Neural cell (in vitro differentiated cells): ENCODE data around the gene VPS37C.

ENCODE experiments used
- EP300 ChIP-seq: fragments of 450-650 bp; conservative IDR thresholded peaks from 2 replicates; pipeline ENCODE4 v1.6.1; 2014; ENCODE audit warnings: antibody characterized with exemption, mild to moderate bottlenecking, moderate library complexity; ENCODE audit not compliant: poor library complexity, severe bottlenecking
- EZH2 ChIP-seq: fragments of 200-600, 300-800 bp; shearing (Covaris generic), sonication (generic); IDR thresholded peaks from 2 replicates; pipeline ENCODE4 v1.6.1; 2014; ENCODE audit warnings: antibody characterized with exemption, low read length, borderline replicate concordance, mild to moderate bottlenecking; ENCODE audit not compliant: insufficient read depth, poor library complexity, severe bottlenecking
- MXI1 ChIP-seq: fragments of 450-650 bp; conservative IDR thresholded peaks from 2 replicates; pipeline ENCODE4 v1.6.1; 2014; ENCODE audit warnings: antibody characterized with exemption, mild to moderate bottlenecking; ENCODE audit not compliant: poor library complexity, severe bottlenecking
- POLR2AphosphoS5 ChIP-seq: IDR thresholded peaks from 2 replicates; pipeline ENCODE4 v1.6.1; 2012
- RAD21 ChIP-seq: fragments of 450-650 bp; conservative IDR thresholded peaks from 2 replicates; pipeline ENCODE4 v1.6.1; 2014; ENCODE audit warnings: antibody characterized with exemption, mild to moderate bottlenecking, moderate library complexity
- TAF1 ChIP-seq: IDR thresholded peaks from 2 replicates; pipeline ENCODE4 v1.6.1; 2012; ENCODE audit warnings: low read depth
- TF ChIP-seq, protein P1 (sequence below): fragments of 450-650 bp; IDR thresholded peaks from 2 replicates; pipeline ENCODE4 v1.5.1; 2014; ENCODE audit warnings: antibody characterized with exemption, mild to moderate bottlenecking, moderate library complexity; ENCODE audit not compliant: poor library complexity, severe bottlenecking
- TF ChIP-seq, protein P2 (sequence below): IDR thresholded peaks from 2 replicates; pipeline ENCODE4 v1.6.1; 2012; ENCODE audit warnings: borderline replicate concordance

DNA sequence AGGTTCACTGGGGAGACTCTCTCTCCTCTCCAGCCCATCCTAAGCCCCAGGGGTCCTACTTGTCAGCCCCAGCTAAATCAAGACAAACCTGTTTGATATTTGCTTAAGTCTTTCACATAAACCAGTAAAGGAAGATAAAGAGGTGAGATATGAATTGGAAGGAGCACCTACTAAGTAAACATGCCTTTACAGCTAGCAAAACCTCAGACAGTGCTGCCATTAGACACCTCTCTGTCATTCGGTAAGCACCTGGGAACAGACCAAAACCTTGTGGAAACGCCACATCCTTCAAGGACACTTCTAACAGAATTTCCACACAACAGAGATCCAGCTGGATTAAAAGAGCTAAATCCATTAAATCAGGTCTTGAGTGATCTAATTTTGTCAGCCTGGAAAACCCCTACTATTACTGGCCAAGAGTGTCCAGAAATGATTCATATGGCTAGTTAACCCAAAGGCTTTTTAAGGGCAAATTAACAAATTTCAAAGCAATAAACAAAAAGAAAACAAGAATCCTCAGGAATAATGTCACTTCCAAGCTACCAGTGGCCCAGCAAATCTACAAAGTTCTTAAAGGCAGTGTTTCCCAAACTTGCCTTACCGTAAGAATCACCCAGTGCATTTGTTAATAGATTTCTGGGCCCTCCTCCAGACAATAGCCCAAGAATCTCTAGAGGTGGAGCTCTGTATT, 2.4 kb downstream of the VPS37C start:
- TF ChIP-seq EP300 (no peak), EZH2 (no peak), RAD21 (no peak), POLR2AphosphoS5 (no peak), TAF1 (no peak), MXI1 (no peak)
- TF ChIP-seq, protein P1, sequence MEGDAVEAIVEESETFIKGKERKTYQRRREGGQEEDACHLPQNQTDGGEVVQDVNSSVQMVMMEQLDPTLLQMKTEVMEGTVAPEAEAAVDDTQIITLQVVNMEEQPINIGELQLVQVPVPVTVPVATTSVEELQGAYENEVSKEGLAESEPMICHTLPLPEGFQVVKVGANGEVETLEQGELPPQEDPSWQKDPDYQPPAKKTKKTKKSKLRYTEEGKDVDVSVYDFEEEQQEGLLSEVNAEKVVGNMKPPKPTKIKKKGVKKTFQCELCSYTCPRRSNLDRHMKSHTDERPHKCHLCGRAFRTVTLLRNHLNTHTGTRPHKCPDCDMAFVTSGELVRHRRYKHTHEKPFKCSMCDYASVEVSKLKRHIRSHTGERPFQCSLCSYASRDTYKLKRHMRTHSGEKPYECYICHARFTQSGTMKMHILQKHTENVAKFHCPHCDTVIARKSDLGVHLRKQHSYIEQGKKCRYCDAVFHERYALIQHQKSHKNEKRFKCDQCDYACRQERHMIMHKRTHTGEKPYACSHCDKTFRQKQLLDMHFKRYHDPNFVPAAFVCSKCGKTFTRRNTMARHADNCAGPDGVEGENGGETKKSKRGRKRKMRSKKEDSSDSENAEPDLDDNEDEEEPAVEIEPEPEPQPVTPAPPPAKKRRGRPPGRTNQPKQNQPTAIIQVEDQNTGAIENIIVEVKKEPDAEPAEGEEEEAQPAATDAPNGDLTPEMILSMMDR = no peak
- TF ChIP-seq, protein P2, sequence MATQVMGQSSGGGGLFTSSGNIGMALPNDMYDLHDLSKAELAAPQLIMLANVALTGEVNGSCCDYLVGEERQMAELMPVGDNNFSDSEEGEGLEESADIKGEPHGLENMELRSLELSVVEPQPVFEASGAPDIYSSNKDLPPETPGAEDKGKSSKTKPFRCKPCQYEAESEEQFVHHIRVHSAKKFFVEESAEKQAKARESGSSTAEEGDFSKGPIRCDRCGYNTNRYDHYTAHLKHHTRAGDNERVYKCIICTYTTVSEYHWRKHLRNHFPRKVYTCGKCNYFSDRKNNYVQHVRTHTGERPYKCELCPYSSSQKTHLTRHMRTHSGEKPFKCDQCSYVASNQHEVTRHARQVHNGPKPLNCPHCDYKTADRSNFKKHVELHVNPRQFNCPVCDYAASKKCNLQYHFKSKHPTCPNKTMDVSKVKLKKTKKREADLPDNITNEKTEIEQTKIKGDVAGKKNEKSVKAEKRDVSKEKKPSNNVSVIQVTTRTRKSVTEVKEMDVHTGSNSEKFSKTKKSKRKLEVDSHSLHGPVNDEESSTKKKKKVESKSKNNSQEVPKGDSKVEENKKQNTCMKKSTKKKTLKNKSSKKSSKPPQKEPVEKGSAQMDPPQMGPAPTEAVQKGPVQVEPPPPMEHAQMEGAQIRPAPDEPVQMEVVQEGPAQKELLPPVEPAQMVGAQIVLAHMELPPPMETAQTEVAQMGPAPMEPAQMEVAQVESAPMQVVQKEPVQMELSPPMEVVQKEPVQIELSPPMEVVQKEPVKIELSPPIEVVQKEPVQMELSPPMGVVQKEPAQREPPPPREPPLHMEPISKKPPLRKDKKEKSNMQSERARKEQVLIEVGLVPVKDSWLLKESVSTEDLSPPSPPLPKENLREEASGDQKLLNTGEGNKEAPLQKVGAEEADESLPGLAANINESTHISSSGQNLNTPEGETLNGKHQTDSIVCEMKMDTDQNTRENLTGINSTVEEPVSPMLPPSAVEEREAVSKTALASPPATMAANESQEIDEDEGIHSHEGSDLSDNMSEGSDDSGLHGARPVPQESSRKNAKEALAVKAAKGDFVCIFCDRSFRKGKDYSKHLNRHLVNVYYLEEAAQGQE = no peak
